Measurements from ENCODE around the gene KCNC2. TPM values are rescaled to one million over a fixed set of nuclear protein-coding genes. Genes with fewer than 3 reads are reported as not detected.

KCNC2 gene
- total and polyA plus RNA-seq, 9 of the 15 experiments (the other 6 are each of a cell fraction or from before 2014, with no cell fraction given): not detected

DNA sequence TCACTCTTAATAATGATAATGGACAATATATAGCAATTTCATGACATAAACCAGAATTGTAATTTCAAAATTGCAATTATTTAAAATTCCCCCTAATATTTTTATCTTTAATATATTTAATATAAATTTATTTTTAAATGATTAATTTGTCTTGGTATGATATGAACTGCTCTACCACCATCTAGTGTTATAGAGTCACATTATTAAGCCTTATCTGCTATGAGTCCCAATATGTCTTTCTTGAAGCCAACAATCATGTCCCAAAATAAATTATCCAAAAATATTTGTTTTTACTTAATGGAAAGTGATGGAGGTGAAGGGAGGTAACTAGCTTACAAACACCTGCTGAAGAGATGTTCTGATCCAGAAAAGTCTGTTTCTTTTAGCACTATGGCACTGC, 151.4 kb downstream of the KCNC2 start:
- H4K20me1 ChIP-seq (replicated peaks; ENCODE audit: control insufficient read depth, insufficient read depth, low read length): no peaks in the 10 kb centered on the region
- no peak overlapping the region for H3K27ac ChIP-seq (ENCODE audit: extremely low read depth, low read depth, low read length)
- H3K4me3 ChIP-seq: no peak overlapping the region
- H3K79me2 ChIP-seq (ENCODE audit: control insufficient read depth, insufficient read depth, low read length): no peaks in the 10 kb centered on the region
- no TSS peak for BruUV-seq (replicated peaks)
- 0 out of 2 replicates have a peak, but pooled peaks cover 3% of the 10 kb centered on the region for H3K9me3 ChIP-seq (replicated peaks; ENCODE audit: control insufficient read depth, insufficient read depth, low read depth, low read length)
- intact Hi-C loops (cut with micrococcal nuclease) (no loop called here), in situ Hi-C loops (cut with MboI) (no loop called here)
- FAIRE-seq: no peak
- H3K9me1 ChIP-seq (ENCODE audit: control insufficient read depth, insufficient read depth, low read length): no peaks in the 10 kb centered on the region
- POLR2A ChIA-PET: no interaction called here
- no peak for ATAC-seq
- H3K4me2 ChIP-seq (ENCODE audit: insufficient read depth, low read length): no peak overlapping the region
- H3K9ac ChIP-seq (ENCODE audit: insufficient read depth in 1 of 2, low read depth in 2 of 2, low read length in 2 of 2): no peak overlapping the region
- H3K4me1 ChIP-seq (replicated peaks in 1 of 2; ENCODE audit: control insufficient read depth in 2 of 2, insufficient read depth in 2 of 2, low read length in 2 of 2): no peaks in the 10 kb centered on the region
- no peak for TF ChIP-seq SMAD3 (CRISPR knock-in tag; conservative IDR thresholded peaks at IDR 0.05)
- no peak for TF ChIP-seq ZFP1 (CRISPR knock-in tag; IDR thresholded peaks at IDR 0.05)
- TF ChIP-seq ZNF146 (CRISPR knock-in tag; IDR thresholded peaks at IDR 0.05; ENCODE audit: unreplicated experiment): no peak
- TF ChIP-seq OTX1 (CRISPR knock-in tag; IDR thresholded peaks at IDR 0.05): no peak
- no peak for TF ChIP-seq PML (IDR thresholded peaks at IDR 0.05; ENCODE audit: low read length)
- no peak for TF ChIP-seq RBFOX2 (IDR thresholded peaks at IDR 0.05; ENCODE audit: low read depth, low read length)
- TF ChIP-seq HCFC1 (IDR thresholded peaks at IDR 0.05; ENCODE audit: low read depth, low read length): no peak
- no peak for TF ChIP-seq NCOA1 (IDR thresholded peaks at IDR 0.05; ENCODE audit: low read depth)
- TF ChIP-seq KHSRP (IDR thresholded peaks at IDR 0.05): no peak
- TF ChIP-seq, protein P1, sequence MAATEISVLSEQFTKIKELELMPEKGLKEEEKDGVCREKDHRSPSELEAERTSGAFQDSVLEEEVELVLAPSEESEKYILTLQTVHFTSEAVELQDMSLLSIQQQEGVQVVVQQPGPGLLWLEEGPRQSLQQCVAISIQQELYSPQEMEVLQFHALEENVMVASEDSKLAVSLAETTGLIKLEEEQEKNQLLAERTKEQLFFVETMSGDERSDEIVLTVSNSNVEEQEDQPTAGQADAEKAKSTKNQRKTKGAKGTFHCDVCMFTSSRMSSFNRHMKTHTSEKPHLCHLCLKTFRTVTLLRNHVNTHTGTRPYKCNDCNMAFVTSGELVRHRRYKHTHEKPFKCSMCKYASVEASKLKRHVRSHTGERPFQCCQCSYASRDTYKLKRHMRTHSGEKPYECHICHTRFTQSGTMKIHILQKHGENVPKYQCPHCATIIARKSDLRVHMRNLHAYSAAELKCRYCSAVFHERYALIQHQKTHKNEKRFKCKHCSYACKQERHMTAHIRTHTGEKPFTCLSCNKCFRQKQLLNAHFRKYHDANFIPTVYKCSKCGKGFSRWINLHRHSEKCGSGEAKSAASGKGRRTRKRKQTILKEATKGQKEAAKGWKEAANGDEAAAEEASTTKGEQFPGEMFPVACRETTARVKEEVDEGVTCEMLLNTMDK (IDR thresholded peaks at IDR 0.05; ENCODE audit: borderline replicate concordance, insufficient read depth, low read depth, low read length, poor library complexity, severe bottlenecking): no peak
- TF ChIP-seq SMAD4 (CRISPR knock-in tag; conservative IDR thresholded peaks at IDR 0.05): no peak
- CTCF ChIA-PET (ENCODE audit: low intra/inter-chr PET ratio): no interaction called here
- no peaks in the 10 kb centered on the region for H3K27me3 ChIP-seq (ENCODE audit: control insufficient read depth in 2 of 2, insufficient read depth in 2 of 2, low read length in 2 of 2)
- no peak overlapping the region for H2AFZ ChIP-seq (ENCODE audit: low read depth, low read length)
- no peaks in the 10 kb centered on the region for H3K36me3 ChIP-seq (ENCODE audit: control insufficient read depth, insufficient read depth, low read length)
- DNase-seq (ENCODE audit: extremely low read depth in 1 of 4, low spot score in 3 of 4): no peak
